Caco-2 (cell line): Measurements from ENCODE around the gene LPCAT3. TPM values are rescaled to one million over a fixed set of nuclear protein-coding genes. Genes with fewer than 3 reads are reported as not detected.

Experiments used
- Bru-seq: library from RNA; stranded (reverse); fragments of 400-500 nt; gene quantifications from one replicate; lab custom pipeline; 2021; lab: Mats Ljungman, UMichigan
- BruChase-seq, 2 experiments: library from RNA; stranded (reverse); fragments of 400-500 nt; gene quantifications; one replicate each; lab custom pipeline; 2021; lab: Mats Ljungman, UMichigan
- BruUV-seq: library from RNA; stranded (reverse); fragments of 400-500 nt; replicated peaks from 2 replicates; lab custom pipeline; 2021; lab: Mats Ljungman, UMichigan
- CTCF ChIA-PET: fragments of 300-600 bp; sonication (Branson Sonifier 250); formaldehyde crosslinking; loops from one replicate; lab custom pipeline; 2022; ENCODE audit warnings: antibody characterized with exemption; lab: Charles Lee
- POLR2A ChIA-PET: fragments of 300-600 bp; sonication (Branson Sonifier 250); formaldehyde crosslinking; loops from one replicate; lab custom pipeline; 2022; ENCODE audit warnings: antibody characterized with exemption; lab: Charles Lee
- DNase-seq, 2 experiments: peaks; one replicate each; pipeline versions ENCODE4 v3.0.0 to v3.0.0-alpha.2; 2020 to 2022
- H3K27me3 ChIP-seq: replicated peaks from 2 replicates; pipeline ENCODE4 v1.6.0; 2011; ENCODE audit warnings: low read length; ENCODE audit not compliant: control insufficient read depth, insufficient read depth
- H3K36me3 ChIP-seq: 2 replicates; pipeline ENCODE4 v1.5.1; 2011; ENCODE audit warnings: low read length; ENCODE audit not compliant: control insufficient read depth, insufficient read depth
- H3K4me1 ChIP-seq: fragments of 250-450 bp; sonication (Bioruptor Pico); 2 replicates; pipeline ENCODE4 v1.5.1; 2020; ENCODE audit warnings: mild to moderate bottlenecking
- H3K4me3 ChIP-seq: 2 replicates; pipeline ENCODE4 v1.5.1; 2011; ENCODE audit warnings: low read depth, mild to moderate bottlenecking, control low read depth, low read length
- H3K9me3 ChIP-seq: fragments of 250-450 bp; sonication (Bioruptor Pico); 2 replicates; pipeline ENCODE4 v1.5.1; 2020; ENCODE audit warnings: mild to moderate bottlenecking, moderate library complexity
- H3K27ac Mint-ChIP-seq: one replicate; pipeline ENCODE4 v1.8.0; 2022; ENCODE audit warnings: mixed read lengths; ENCODE audit not compliant: unreplicated experiment
- H3K27me3 Mint-ChIP-seq: one replicate; pipeline ENCODE4 v1.8.0; 2022; ENCODE audit warnings: mixed read lengths; ENCODE audit not compliant: insufficient read depth, unreplicated experiment
- H3K36me3 Mint-ChIP-seq: one replicate; pipeline ENCODE4 v1.8.0; 2022; ENCODE audit warnings: mild to moderate bottlenecking, mixed read lengths; ENCODE audit not compliant: insufficient read depth, unreplicated experiment
- H3K4me1 Mint-ChIP-seq: one replicate; pipeline ENCODE4 v1.8.0; 2022; ENCODE audit warnings: low read depth, mixed read lengths; ENCODE audit not compliant: unreplicated experiment
- H3K4me3 Mint-ChIP-seq: one replicate; pipeline ENCODE4 v1.8.0; 2022; ENCODE audit warnings: mild to moderate bottlenecking, moderate library complexity, mixed read lengths; ENCODE audit not compliant: unreplicated experiment
- H3K9me3 Mint-ChIP-seq: one replicate; pipeline ENCODE4 v1.8.0; 2022; ENCODE audit warnings: mixed read lengths; ENCODE audit not compliant: unreplicated experiment
- CTCF ChIP-seq, 2 experiments: fragments of 200-600 bp in 1 of 2; IDR thresholded peaks; 1 replicate in 1 of 2; 2 replicates in 1 of 2; pipeline versions ENCODE4 v1.5.1 to v1.8.0; 2011 to 2022; ENCODE audit warnings: antibody characterized with exemption in 1 of 2, control low read depth in 1 of 2, inconsistent platforms in 1 of 2, low read depth in 1 of 2, low read length in 1 of 2, mild to moderate bottlenecking in 1 of 2, moderate library complexity in 1 of 2; ENCODE audit not compliant: insufficient read depth in 1 of 2, severe bottlenecking in 1 of 2, unreplicated experiment in 1 of 2
- intact Hi-C: fragments of 100-400 bp; cut with micrococcal nuclease; formaldehyde crosslinking; loops from one replicate; pipeline ENCODE4 v1.10.0; 2022; ENCODE audit not compliant: unreplicated experiment
- long read RNA-seq: library from polyadenylated mRNA; stranded (forward); transcript quantifications from one replicate; pipeline ENCODE4 v2.0.0, GENCODE V29; 2022
- total RNA-seq: library from RNA; stranded (reverse); gene quantifications from 2 replicates; pipeline ENCODE4 v1.2.3, GENCODE V29; 2022

LPCAT3 gene
- total RNA-seq (142 and 155 TPM in 2 replicates), Bru-seq, nascent RNA (percentile 91 among the genes with signal in this experiment), BruChase-seq, experiment 1, labeled RNA remaining after a 2-hour chase (percentile 91 among the genes with signal in this experiment), BruChase-seq, experiment 2, labeled RNA remaining after a 6-hour chase (percentile 92 among the genes with signal in this experiment)
- long read RNA-seq, transcript LPCAT3-201 (13 exons, 2,268 nt): major isoform, 408 of 477 reads
- long read RNA-seq, partial matches to known transcripts: 14 of 477 reads
- long read RNA-seq, other reads (novel, unspliced or antisense): 53 of 477 reads

- CTCF ChIA-PET: interaction anchor here (0.6 to 1.8 kb wide), 19 partner anchors 11 to 252 kb away, joined by 3 to 23 read pairs (median 6); partner anchors contain the start of gene PTMS
- intact Hi-C loops: loop anchor here (1.0 to 5.0 kb wide), 6 partner anchors 22 to 89 kb away; partner anchors contain the start of genes C1R, C1RL, EMG1 and PHB2
- no TSS peak for BruUV-seq
- peak; percentile 95 to 96 for TF ChIP-seq CTCF (IDR thresholded peaks at IDR 0.05; ENCODE audit: insufficient read depth in 1 of 2, low read depth in 1 of 2, low read length in 1 of 2, severe bottlenecking in 1 of 2, unreplicated experiment in 1 of 2)
- 0 out of 2 replicates have a peak, but pooled peaks cover 1% of the 10 kb centered on the region for H3K36me3 ChIP-seq
- Mint-ChIP-seq H3K4me1 (peaks cover 22% of the 10 kb centered on the region), H3K9me3 (no peaks in the 10 kb centered on the region), H3K27me3 (no peaks in the 10 kb centered on the region), H3K4me3 (peak within 1 kb of the TSS; percentile 88), H3K27ac (peak within 1 kb of the TSS; percentile 72), H3K36me3 (peaks cover 9% of the 10 kb centered on the region)
- peak; percentile 99 to 100 for DNase-seq
- no peaks in the 10 kb centered on the region for H3K9me3 ChIP-seq
- no peaks in the 10 kb centered on the region for H3K27me3 ChIP-seq
- H3K4me1 ChIP-seq: peaks cover 19% of the 10 kb centered on the region
- H3K4me3 ChIP-seq: peak within 1 kb of the TSS; percentile 65
- POLR2A ChIA-PET: interaction anchor here (0.5 to 2.0 kb wide), 12 partner anchors 15 to 205 kb away, joined by 3 to 20 read pairs (median 6); partner anchors contain the start of genes C12orf57, EMG1, PHB2 and RNU7-1
Observed at GRCh38 chr12:7018350-7019042, at the start of gene LPCAT3. Gene LPCAT3 (minus strand): TSS chr12:7018476. CDS start chr12:7018424, 52 bp downstream.

- ChIA-PET POLR2A (no interaction called here), CTCF (no interaction called here)
- H3K27me3 Mint-ChIP-seq: no peaks in the 10 kb centered on the region
- no peak overlapping the region for H3K4me3 Mint-ChIP-seq
- H3K27ac Mint-ChIP-seq: no peak overlapping the region
- H3K9me3 Mint-ChIP-seq: no peaks in the 10 kb centered on the region
- peaks cover 15% of the 10 kb centered on the region for H3K4me1 Mint-ChIP-seq
- Histone ChIP-seq H3K9me3 (no peaks in the 10 kb centered on the region), H3K27me3 (no peaks in the 10 kb centered on the region), H3K4me1 (peaks cover 8% of the 10 kb centered on the region; the same call in 1 of the 2 replicates), H3K4me3 (no peak overlapping the region), H3K36me3 (no peaks in the 10 kb centered on the region)
- no TSS peak for BruUV-seq
- no peak for TF ChIP-seq CTCF (IDR thresholded peaks at IDR 0.05; ENCODE audit: insufficient read depth in 1 of 2, low read depth in 1 of 2, low read length in 1 of 2, severe bottlenecking in 1 of 2, unreplicated experiment in 1 of 2)
- no peak for DNase-seq
- H3K36me3 Mint-ChIP-seq: no peaks in the 10 kb centered on the region
- intact Hi-C loops: no loop called here
Observed at GRCh38 chr12:7067096-7067495, 48.8 kb upstream of the LPCAT3 start.

GRCh38 chr12:7066596-7066995 lies 48.3 kb upstream of the LPCAT3 start:
- H3K4me3 Mint-ChIP-seq: no peak overlapping the region
- ChIA-PET CTCF (no interaction called here), POLR2A (no interaction called here)
- TF ChIP-seq CTCF (IDR thresholded peaks at IDR 0.05; ENCODE audit: insufficient read depth in 1 of 2, low read depth in 1 of 2, low read length in 1 of 2, severe bottlenecking in 1 of 2, unreplicated experiment in 1 of 2): no peak
- no peaks in the 10 kb centered on the region for H3K36me3 Mint-ChIP-seq
- no peaks in the 10 kb centered on the region for H3K27me3 ChIP-seq
- no peak overlapping the region for H3K4me3 ChIP-seq
- BruUV-seq: no TSS peak
- H3K4me1 ChIP-seq: peaks cover 6% of the 10 kb centered on the region; the same call in 1 of the 2 replicates
- no peaks in the 10 kb centered on the region for H3K9me3 ChIP-seq
- H3K9me3 Mint-ChIP-seq: no peaks in the 10 kb centered on the region
- H3K27ac Mint-ChIP-seq: no peak overlapping the region
- no peak for DNase-seq
- no peaks in the 10 kb centered on the region for H3K36me3 ChIP-seq
- H3K4me1 Mint-ChIP-seq: peaks cover 10% of the 10 kb centered on the region
- no peaks in the 10 kb centered on the region for H3K27me3 Mint-ChIP-seq
- intact Hi-C loops: no loop called here
